OCI-M2 (cell line): ENCODE results near the gene VEPH1.
"Not testable (repeated sequence)": the region's sequence is repeated elsewhere in the genome, so short reads cannot be mapped to it uniquely, and the experiment has no call there.

Experiments
- DNase-seq: peaks from one replicate; lab custom pipeline; 2025; ENCODE audit not compliant: unreplicated experiment; lab: John Stamatoyannopoulos, UW

The VEPH1 gene

GRCh38 chr3:157354722-157355121 lies 148.5 kb downstream of the VEPH1 start:
- DNase-seq = no peak

DNA sequence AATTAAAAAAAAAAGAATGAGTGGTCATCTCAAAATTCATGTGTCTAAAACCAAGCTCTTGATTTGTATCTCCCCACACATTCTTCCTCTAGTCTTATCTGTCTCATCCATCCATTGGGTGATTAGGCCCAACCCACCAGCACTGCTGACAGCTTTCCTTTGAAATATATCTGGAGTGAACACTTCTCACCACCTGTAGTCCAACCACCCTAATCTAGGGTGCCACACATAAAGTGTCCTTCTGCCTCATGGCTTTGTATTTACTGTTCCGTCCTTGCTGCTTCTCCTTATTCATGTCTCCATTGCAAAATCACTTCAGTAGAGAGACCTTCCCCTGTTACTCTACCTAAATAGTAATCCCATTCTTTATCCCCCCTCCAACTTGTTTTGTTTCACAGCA lies 149.0 kb downstream of the VEPH1 start:
- DNase-seq = no peak

- DNase-seq = no peak
These were observed 149.6 kb downstream of the VEPH1 start for GRCh38 chr3:157353652-157354051.

DNA sequence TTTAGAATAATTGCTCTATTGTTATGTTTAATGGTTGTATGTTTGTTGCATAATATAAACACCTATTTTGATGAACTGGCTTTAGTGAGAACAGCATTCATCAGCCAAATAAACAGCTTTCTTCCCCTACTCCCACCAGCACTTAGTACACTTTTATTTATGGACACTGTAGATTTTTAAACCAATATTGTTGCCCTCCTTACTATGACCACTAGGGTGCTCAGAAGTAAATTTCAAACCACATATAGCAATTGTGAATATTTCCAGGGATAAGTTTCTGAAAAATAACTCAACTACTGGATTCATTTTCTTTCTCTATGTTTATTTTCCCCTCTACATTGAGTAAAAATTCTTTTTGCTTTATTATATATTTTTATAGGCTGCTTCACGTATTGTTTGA lies 151.2 kb downstream of the VEPH1 start:
- DNase-seq = no peak

DNA sequence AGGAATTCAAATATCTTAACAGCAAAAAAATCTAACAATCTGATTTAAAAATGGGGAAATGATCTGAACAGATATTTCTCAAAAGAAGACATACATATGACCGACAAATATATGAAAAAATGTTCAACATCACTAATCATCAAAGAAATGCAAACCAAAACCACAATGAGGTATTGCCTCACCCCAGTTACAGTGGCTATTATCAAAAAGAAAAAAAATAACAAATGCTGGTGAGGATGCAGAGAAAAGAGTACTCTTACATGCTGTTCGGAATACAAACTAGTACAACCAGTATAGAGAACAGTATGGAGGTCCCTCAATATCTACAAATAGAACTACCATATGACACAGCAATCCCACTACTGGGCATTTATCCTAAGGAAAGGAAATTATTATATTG lies 152.6 kb downstream of the VEPH1 start:
- not testable (repeated sequence) for DNase-seq

DNA sequence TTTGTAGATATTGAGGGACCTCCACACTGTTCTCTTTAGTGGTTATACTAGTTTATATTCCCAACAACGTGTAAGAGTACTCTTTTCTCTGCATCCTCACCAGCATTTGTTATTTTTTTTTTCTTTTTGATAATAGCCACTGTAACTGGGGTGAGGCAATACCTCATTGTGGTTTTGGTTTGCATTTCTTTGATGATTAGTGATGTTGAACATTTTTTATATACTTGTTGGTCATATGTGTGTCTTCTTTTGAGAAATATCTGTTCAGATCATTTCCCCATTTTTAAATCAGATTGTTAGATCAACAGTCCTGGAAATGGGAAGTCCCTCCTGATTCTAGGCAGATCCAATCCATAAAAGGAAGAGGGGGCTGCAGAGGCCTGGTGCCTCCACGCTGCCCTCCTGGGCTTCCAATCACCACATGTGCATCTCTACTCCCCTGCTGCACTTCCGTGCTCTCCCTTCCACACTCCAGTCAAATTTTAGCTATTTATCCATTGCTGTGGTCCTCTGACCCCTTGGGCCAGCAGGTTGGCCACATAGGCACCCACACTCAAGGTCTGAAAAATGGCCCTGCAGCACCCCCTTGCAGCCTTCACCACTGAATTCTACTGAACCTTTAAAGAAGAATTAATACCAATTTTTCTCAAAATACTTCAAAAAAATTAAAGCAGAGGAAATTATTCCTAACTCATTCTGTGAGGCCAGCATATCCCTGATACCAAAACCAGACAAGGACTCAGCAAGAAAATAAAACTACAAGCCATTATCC lies 154.7 kb downstream of the VEPH1 start:
- not testable (repeated sequence) for DNase-seq

GRCh38 chr3:157347577-157348303 lies 155.5 kb downstream of the VEPH1 start:
- DNase-seq = no peak

- no peak for DNase-seq
These were observed 166.8 kb downstream of the VEPH1 start for GRCh38 chr3:157336252-157337009.

- DNase-seq = no peak
These were observed 167.8 kb downstream of the VEPH1 start for GRCh38 chr3:157335233-157336076.

DNA sequence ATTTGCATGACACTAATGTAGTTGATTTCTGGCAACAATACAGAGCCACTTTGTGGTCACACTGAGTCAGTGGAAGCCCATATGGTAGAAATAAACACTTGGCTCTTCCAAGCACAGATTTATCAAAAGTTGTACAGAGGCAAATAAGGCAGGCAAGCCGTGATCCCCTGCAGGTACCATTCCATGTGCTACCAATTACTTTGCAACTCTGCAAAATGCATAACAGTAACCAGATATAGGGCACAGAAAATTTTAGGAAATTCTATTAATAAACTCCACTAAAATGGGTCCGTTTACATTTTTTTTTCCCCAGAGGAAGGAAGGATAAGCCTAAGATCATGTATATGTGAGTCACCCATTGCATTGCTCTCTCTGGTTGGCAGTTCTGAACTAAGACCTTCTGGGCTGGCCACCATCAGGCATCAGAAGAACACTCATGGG lies 169.6 kb downstream of the VEPH1 start:
- no peak for DNase-seq

DNA sequence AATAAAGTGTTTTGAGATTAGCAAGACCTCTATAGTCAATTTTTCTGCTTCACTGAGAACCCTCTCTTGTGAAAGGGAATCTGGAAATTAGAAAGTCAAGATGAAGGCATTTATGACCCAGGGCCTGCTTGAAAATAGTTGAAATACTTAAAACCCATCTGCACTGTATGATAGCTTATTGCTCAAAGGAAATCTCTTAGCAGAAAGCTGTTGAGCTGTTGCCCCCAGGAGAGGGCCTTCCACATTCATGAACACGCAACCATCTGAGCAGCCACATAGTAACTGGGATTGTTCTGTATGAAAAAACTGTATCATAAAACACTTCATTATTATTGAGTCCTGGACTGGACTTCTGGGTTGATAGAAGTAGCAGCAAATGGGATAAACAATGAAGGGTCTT lies 173.0 kb downstream of the VEPH1 start:
- DNase-seq = no peak

GRCh38 chr3:157329551-157329950 lies 173.7 kb downstream of the VEPH1 start:
- DNase-seq = no peak

DNA sequence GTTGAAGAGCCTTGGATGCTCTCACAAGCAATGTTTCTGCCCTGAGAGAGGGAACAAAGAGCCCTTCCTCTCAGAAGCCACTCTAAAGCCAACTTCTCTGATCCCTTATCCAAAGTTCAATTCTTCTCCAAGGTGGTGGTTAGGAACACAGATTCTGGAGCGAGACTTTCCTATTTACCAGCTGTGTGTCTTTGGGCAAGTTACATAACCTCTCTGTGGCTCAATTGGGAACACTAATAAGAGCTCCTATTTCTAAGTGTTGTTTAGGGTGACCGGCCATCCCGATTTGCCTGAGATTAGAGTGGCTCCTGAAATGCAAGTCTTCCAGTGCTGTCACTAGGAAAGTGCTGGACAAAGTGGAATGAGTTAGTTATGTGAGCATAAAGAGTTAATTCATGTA lies 175.4 kb downstream of the VEPH1 start:
- DNase-seq = no peak

DNA sequence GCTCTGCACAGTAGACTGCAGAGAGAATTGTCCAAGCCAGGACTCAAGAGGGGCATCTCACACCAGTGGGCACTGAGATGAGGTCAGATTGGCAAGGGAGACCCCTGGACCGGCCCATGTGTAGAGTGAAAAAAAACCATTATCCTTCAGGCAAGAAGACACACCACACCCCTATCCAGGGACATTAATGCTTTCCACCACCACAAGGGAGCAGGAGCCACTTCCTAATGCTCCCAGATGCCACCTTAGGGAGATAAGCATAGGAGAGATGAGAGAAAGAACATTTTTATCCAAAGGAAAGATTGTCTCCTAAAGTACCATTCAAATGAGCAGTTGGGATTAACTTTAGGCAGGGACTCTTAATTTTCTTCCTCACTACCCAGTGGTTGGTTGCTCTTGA lies 176.2 kb downstream of the VEPH1 start:
- DNase-seq = no peak

DNA sequence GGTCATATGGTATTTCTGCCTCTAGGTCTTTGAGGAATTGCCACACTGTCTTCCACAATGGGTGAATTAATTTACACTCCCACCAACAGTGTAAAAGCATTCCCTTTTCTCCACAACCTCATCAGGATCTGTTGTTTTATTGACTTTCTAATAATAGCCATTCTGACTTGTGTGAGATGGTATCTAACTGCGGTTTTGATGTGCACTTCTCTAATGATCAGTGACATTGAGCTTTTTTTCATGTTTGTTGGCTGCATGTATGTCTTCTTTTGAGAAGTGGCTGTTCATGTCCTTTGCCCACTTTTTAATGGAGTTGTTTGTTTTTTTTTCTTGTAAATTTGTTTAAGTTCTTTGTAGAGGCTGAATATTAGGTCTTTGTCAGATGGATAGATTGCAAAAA lies 178.3 kb downstream of the VEPH1 start:
- DNase-seq = not testable (repeated sequence)

- DNase-seq = no peak
These were observed 179.9 kb downstream of the VEPH1 start for GRCh38 chr3:157323360-157323759.

DNA sequence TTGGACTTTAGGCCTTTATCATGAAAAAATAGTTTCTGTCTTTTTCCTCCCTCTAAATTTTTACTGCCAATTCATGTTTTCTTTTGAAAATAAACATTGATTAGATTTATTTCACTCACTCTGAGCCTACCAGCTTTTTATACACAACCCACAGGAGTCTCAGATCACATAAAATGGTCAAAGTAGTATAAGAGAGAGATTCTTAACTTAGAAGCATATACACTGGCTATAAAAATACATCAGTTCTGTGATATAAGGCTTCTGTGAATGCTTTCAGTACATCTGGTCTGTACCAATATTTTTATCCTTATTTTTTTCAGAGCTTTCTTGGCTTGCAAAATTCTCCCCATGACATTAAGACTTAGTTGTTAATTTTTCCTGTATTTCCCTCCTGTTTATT lies 183.5 kb downstream of the VEPH1 start:
- no peak for DNase-seq

DNA sequence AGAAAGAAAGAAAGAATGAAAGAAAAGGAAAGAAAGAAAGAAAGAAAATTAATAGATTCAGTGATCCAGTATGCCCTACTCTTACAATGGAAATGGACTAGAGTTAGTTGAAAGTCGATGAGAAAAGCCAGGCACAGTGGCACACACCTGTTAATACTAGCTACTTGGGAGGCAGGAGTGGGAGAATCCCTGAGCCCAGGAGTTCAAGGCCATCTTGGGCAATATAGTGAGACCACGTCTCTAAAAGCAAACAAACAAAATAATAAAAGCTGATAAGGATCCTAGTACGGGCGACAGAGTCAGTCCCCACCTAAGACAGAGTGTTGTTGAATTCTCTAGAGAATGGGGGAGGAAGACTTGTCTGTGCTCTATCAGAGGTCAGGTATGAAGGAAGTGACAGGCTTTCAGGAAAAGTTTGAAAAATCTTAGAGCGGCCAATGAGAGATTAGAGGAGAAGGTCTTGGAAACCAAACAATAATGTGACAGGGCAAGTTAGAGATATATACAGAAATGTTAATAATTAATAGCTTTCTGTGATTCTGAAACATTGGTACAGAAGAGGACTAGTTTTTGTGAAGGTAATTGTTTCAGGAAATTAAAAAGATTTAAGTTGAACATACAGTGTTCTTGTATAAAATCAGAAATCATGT lies 184.5 kb downstream of the VEPH1 start:
- no peak for DNase-seq

DNA sequence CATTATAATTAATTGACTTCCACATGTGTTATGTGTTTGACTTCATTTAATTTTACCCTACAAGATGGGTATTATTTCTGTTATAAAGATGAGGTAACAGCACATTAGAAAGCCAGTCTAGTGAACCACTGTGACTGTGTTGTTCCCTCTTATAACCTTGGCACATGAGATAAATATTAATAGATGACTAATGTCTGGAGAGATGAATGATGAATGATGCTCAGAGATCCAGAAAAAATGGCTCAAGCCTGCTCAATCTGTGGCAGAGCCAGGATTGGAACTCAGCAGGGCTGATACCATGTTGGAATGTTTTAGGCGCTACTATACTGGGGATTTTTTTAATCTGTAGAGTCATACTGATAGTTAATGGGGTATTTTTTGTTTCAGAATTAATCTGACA lies 185.3 kb downstream of the VEPH1 start:
- DNase-seq = no peak

GRCh38 chr3:157313186-157313585 lies 190.0 kb downstream of the VEPH1 start:
- DNase-seq = no peak
